Stimulated activated CD8-positive, alpha-beta memory T cell treated with anti-CD3 and anti-CD28 coated beads, Interleukin-15, amount 100 ng/mL, for 48 hours (primary cell): ENCODE measurements around the gene C12orf76.
"Not testable (repeated sequence)": the region's sequence is repeated elsewhere in the genome, so short reads cannot be mapped to it uniquely, and the experiment has no call there.

Experiments used
- DNase-seq, 2 donors: peaks; one replicate each; pipeline ENCODE4 v3.0.0-alpha.2; 2020; ENCODE audit warnings: low read depth in 2 of 2

Gene C12orf76

DNA sequence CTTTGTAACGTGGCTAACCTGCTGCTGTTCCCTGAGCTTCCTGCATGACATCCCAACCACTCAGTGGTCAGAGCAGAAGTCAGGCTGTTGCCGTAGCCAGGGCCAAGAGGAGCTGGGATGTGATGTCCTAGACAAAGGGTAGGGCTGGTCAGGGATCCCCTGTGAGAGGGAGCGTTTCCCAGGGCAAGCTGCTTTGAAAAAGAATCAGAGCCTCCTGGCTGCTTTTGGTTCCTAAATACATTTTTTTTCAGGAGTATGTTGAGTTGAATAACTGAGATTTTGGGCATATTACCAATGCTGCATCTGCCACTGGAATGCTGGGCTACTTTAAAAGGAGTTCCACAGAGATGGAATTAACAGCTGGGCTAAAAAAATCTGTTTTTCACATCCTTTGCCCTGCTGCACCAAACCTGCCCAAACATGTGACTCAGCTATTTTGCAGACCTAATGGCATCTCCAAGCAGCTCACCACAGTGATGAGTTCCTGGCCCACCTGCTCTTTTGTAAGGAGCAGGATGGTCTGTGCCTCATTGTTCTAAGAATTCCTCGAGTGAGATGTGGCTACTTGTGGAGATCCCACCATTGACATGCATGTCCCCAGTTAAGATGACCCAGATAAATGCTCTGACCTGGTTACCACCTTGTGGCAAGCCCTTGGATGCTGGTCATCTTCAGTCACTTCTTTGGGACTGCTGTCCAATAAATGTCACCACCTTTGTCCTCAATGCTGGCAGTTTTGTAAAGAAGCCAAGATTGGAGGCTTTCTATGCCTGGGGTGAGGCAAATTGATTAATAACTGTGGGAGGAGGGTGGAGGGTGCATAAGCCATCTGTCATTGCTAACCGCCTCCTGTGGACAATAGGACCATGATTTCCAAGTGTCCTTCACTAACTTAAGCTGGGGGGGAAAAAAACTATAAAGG, 25.0 kb downstream of the C12orf76 start:
- no peak for DNase-seq

DNA sequence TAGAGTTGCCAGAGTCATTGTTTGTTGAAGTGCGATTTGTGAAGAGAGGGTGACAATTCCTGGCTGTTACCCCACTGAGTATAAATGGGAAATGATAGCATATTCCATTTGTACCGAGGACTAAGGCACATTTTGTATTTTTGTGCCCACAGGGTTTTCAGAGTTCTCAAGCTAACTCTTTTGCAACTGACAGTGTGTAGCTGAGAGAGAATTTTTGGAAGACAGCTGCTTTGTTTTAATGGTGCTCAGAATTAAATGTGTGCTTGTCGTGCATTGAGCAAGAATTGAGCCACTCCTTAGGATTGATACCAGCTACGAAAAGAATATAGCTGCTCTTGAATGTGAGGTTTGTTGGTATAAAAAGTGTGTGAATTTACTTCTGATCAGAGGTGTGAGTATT, 27.4 kb downstream of the C12orf76 start:
- no peak for DNase-seq

DNA sequence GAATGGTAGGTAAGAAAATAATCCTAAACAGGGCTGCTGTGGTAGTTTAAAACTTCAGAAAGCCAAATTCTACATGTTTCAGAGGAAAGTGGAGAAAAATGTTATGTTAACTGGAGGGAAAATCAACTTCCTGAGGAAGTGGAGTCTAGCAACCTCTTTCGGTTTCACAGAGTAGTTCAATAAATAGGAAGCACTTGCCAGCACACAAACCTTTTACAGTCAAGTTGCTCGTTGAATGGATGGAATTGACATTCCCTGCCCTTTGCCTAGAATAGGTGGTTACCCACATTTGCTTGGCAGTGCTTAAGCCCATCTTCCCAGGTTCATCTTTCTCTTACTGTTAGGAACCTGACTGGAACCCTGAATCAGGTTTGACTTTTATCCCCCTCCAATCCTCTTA, 33.2 kb downstream of the C12orf76 start:
- no peak for DNase-seq

- no peak for DNase-seq
Observed at GRCh38 chr12:110012659-110013058, 35.7 kb downstream of the C12orf76 start.

GRCh38 chr12:110012137-110012536, 36.2 kb downstream of the C12orf76 start:
- no peak for DNase-seq

GRCh38 chr12:110010853-110011723, 37.2 kb downstream of the C12orf76 start:
- no peak for DNase-seq

DNA sequence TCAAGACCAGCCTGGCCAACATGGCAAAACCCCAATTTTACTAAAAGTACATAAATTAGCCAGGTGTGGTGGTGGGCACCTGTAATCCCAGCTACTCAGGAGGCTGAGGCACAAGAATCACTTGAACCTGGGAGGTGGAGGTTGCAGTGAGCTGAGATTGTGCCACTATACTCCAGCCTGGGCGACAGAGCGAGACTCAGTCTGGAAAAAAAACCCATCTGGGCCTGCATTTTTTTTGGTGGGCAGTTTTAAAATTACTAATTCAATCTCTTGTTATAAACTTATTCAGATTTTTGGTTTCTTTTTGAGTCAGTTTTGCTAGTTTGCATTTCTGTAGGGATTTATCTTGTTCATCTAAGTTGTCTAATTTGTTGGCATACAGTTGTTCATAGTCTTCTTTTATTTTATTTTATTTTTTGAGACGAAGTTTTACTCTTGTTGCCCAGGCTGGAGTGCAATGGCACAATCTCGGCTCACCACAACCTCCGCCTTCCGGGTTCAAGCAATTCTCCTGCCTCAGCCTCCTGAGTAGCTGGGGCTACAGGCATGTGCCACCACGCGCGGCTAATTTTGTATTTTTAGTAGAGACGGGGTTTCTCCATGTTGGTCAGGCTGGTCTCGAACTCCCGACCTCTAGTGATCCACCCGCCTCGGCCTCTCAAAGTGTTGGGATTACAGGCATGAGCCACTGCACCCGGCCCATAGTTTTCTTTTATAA, 39.5 kb downstream of the C12orf76 start:
- not testable (repeated sequence) for DNase-seq

- no peak for DNase-seq
Observed at GRCh38 chr12:110007881-110008280, 40.4 kb downstream of the C12orf76 start.

DNA sequence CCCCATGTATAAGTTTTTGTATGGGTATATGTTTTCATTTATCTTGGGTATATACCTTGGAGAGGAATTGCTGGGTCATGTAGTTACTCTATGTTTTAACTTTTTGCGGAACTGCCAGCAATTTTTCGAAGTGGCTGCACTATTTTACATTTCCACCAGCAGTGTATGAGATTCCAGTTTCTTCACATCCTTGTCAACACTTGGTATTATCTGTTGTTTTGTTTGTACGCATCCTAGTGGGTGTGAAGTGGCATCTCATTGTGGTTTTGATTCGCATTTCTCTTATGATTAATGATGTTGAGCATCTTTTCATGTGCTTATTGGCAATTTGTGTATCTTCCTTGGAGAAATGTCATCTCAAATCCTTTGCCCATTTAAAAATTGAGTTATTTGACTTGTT, 42.2 kb downstream of the C12orf76 start:
- DNase-seq: no peak

DNA sequence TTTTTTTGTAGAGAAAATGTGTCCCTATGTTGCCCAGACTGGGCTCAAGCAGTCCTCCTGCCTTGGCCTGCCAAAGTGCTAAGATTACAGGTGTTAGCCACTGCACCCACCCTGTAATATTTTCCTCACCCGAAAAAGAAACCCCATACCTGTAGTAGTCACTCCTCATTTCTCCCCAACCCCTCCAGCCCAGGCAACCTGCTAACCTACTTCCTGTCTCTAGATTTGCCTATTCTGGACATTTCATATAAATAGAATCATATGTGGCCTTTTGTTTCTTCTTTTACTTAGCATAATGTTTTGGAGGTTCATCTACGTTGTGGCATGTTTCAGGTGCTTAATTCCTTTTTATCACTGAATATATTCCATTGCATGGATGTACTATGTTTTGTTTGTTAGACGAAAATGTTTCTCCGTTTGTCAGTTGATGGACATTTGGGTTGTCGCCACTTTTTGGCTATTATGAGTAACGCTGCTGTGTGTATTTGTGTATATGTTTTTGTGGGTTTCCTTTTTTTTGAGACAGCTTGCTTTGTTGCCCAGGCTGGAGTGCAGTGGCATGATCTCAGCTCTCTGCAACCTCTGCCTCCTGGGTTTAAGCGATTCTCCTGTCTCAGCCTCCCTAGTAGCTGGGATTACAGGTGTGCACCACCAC, 42.9 kb downstream of the C12orf76 start:
- DNase-seq: no peak

DNA sequence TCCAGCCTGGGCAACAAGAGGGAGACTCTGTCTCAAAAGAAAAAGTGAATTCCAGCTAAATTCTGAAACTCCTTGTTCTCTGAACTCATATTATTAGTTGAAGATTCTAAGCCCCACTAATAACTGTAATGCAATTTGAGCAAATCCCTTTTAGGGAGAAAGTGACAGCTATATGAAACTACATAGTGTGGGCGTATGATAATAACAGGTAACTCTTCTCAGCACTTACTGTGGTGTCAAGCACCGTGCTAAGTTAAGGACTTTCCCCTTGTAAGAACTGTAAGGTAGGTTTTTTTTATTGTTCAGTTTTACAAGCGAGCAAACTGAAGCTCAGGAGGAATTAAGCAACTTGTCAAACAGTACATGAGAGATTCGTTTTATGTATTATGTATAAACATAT, 43.7 kb downstream of the C12orf76 start:
- no peak for DNase-seq

- no peak for DNase-seq
Observed at GRCh38 chr12:110002676-110003515, 45.4 kb downstream of the C12orf76 start.

- no peak for DNase-seq
Observed at GRCh38 chr12:110001596-110001995, 46.7 kb downstream of the C12orf76 start.

DNA sequence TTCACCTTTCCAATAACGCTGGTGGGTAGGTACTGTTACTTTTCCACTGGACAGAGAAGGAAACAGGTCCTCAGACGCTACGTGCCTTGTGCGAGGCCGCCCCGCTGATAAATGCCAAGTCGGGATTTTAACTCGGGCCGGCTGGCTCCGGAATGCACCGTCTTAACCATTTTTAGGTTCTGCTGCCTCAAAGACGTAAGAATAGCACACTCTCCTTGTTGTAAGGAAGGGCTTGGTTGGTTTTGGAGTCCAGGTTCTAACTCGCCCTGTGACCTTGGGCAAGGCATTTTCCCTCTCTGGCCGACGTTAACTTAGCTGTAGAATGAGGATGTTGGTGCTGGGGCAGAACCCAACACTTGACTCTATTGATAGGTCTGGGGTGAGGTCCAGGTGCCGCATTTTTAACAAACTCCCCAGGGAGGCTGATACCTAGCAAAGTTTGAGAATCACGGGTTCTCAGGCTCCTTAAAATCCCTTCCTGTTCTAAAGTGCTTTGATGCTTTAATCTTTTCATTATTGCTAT, 48.3 kb downstream of the C12orf76 start:
- no peak for DNase-seq

DNA sequence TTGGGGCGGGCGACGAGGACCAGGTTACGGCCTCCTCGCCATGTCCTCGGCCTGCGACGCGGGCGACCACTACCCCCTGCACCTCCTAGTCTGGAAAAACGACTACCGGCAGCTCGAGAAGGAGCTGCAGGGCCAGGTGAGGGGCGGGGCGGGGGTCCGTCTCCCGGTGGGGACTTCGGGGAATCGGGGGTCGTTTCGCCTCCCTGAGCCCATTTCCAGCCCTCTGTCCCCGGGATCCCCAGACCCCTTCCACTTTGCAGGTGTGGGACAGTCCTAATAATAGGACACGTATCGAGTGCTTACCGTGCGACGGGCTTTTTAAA, 48.7 kb downstream of the C12orf76 start:
- DNase-seq: no peak

DNA sequence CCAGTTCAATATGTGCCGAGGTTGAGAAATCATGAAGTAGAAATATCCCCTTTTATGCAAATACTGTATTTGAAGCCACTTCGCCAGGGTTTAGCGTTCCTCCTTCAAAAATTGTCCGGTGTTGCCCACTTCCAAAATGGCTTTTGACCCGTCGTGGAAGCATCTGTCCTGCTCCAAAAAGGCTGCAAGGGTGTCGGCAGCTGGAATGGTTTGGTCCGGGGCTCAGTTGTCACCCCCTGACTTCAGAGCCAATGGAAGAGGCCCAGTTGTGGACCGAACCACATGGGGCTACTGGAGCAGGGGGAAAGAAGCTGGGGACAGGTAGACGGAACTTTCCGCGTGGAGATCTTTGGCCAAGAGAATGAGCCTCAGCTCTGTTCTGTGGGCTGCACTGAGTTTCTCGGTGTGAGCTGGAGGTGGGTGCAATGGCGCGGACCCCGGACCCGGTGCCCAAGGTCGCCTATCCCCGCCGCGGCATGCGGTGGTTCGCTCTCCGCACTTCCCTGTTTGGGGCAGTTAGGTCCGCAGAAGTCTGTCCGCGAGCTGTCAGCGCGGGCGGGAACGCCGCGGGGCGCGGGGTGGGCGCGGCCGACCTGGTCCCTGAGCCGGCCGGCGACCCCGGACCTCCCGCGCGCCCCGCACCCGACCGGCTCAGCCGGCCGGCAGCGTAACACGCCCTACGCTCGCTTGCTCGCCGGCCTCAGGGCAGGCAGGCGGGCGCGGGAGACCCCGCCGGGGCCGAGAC, 49.2 kb downstream of the C12orf76 start, which contains the start of gene ANKRD13A:
TSS of gene ANKRD13A (plus strand) at position 527 of the 745 bp plus-strand sequence. CDS start 259 bp downstream, outside the sequence.
- peak; percentile 74 to 77 for DNase-seq

- DNase-seq: no peak
Observed at GRCh38 chr12:109998241-109998903, 50.0 kb downstream of the C12orf76 start.

GRCh38 chr12:109997393-109997792, 50.9 kb downstream of the C12orf76 start:
- no peak for DNase-seq

GRCh38 chr12:109996483-109996853, 51.9 kb downstream of the C12orf76 start:
- DNase-seq: no peak
